Measurements from ENCODE around the gene ELP4.
A peak's percentile ranks its signal among the peaks of the same experiment; 100 is the strongest.
"Not testable (repeated sequence)": the region's sequence is repeated elsewhere in the genome, so short reads cannot be mapped to it uniquely, and the experiment has no call there.

The ELP4 gene

DNA sequence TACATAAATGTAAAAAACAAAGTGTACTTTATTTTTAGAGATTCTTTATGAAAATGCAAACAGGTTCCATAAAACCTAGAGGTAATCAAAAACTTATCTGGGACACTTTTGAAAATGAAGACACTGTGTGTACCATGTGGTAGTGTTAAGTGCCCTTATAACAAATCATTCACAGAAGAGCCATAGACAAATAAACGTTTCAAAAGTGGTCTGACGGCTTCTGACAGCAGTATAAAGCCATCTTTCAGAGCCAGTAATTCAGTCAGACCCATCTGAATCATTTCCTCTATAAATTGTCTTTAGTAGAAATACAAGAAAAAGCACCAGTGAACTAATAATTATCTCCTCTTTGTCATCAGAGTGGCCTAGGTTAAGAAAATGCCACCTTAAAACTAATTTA, 201.6 kb downstream of the ELP4 start:
- no peak for DNase-seq (ENCODE audit: low spot score)

GRCh38 chr11:31712851-31713250, 203.3 kb downstream of the ELP4 start:
- DNase-seq (ENCODE audit: low spot score): no peak

GRCh38 chr11:31714840-31715239, 205.3 kb downstream of the ELP4 start:
- no peak for DNase-seq (ENCODE audit: low spot score)

GRCh38 chr11:31720225-31720624, 210.7 kb downstream of the ELP4 start:
- DNase-seq (ENCODE audit: low spot score): no peak

GRCh38 chr11:31720671-31721365, 211.3 kb downstream of the ELP4 start:
- no peak for DNase-seq (ENCODE audit: low spot score)

GRCh38 chr11:31722754-31723153, 213.2 kb downstream of the ELP4 start:
- DNase-seq (ENCODE audit: low spot score): no peak

DNA sequence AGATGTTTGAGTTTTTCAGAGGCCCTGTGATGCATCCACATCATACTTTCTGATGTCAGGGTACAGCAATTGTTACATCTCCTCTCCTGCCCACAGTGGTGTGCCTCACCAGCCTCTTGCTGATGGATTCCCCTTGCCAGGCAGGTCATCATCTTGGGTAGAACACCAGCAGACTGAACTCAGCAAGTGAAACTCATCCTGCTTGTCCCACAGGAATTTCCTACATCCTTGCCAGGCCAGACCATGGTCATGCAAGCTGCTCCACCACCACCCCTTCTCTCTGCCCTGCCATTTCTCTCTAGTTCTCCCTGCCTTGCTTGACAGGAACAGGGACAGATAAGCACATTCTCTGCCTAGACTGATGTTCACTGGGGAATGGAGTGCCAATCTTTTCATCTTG, 215.6 kb downstream of the ELP4 start:
- peak; percentile 49 for DNase-seq (ENCODE audit: low spot score)

DNA sequence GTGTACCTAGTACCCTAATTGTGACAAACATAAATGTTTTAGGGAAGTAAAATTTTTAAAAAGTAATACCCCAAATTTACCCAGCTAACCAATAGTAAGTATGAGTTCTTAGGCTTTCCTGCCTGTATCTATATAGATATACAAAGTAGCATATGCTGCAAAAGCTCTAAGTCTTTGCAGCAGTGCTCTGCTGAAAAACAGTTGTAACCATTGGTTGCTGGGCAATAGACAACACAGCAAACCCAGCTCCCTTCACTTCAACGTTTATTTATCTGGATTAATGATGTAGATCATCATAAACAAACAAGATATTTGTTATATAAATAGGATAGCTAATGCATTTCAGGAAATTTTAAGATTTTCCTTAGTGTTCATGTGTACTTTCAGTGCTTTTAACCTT, 218.9 kb downstream of the ELP4 start:
- no peak for DNase-seq (ENCODE audit: low spot score)

- no peak for DNase-seq (ENCODE audit: low spot score)
These were observed 230.6 kb downstream of the ELP4 start for GRCh38 chr11:31740131-31740530.

GRCh38 chr11:31740731-31741368, 231.3 kb downstream of the ELP4 start:
- not testable (repeated sequence) for DNase-seq (ENCODE audit: low spot score)

DNA sequence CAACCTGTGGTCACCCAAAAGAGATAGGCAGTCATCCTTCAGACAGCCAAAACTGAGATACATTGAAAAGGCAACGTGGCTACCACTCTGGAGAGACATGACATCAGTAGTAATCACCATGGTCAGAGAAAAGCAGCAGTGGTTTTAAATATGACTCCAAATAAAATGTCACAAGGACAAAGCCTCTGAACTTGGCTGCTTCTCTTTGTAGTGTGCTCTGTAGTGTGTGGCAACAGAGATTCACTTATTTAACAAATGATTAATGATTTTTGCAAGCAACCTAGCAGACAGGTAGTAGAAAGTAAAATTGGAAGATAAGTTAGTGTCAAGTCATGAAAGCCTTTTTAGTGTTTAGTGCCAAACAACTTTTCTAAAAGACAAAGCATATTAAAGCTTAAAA, 238.0 kb downstream of the ELP4 start:
- no peak for DNase-seq (ENCODE audit: low spot score)

- DNase-seq (ENCODE audit: low spot score): no peak
These were observed 247.8 kb downstream of the ELP4 start for GRCh38 chr11:31757260-31757835.

DNA sequence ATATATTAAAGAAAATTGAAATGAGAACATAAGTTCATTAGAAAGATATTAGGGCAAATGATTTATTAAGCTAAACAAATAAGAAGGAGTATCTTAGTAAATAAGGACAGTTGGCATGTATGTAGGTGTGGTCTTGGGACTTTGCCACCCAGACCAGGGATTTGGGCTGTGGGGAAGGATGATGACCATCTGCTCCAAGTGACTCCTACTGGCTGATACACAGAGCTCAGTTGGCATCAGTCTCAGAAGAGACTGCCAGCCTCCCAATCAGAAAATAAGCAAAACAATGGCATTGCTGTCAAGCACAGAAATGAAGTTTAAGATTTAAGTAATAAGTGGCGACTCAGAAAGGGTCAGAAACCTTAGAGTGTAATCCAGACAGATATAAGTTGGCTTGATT, 252.1 kb downstream of the ELP4 start:
- DNase-seq (ENCODE audit: low spot score): no peak

DNA sequence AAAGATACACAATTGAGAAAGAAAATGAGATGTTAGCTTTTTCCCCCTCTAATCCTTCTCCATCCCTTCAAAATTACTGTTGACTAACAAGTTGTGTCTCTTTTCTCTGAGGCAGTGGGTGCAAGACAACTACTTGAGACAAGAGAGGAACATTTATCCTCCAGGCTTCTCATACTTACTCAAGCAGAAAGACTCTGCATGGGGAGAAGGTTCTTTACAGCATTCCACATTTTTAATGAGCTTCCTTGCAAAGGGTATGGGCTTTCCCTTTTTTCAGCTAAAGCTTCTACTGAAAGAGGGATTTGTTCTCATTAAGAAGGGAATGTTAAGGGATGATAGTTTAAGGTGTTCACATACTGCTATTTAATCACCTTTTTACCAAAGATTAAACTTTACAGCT, 253.7 kb downstream of the ELP4 start:
- no peak for DNase-seq (ENCODE audit: low spot score)

DNA sequence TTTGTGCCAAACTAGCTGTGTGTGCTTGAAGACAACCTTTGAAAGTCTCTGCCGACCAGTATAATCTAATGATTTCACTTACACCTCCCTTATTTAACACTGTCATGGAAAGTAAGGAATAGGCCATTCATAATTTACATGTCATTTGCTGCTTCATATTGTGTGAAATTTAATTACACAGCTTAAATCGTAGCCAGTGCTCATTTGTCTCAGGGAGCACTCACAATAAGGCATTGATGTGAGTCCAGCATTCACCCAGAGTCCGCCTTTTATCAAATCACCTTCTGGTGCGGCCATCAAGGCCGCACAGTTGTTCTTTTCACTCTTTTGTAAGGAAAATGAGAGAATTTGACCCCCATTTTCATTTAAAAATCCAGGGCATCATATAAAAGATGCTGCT, 254.7 kb downstream of the ELP4 start:
- DNase-seq (ENCODE audit: low spot score): no peak

- no peak for DNase-seq (ENCODE audit: low spot score)
These were observed 255.2 kb downstream of the ELP4 start for GRCh38 chr11:31764766-31765165.

- DNase-seq (ENCODE audit: low spot score): no peak
These were observed 257.5 kb downstream of the ELP4 start for GRCh38 chr11:31767066-31767465.

DNA sequence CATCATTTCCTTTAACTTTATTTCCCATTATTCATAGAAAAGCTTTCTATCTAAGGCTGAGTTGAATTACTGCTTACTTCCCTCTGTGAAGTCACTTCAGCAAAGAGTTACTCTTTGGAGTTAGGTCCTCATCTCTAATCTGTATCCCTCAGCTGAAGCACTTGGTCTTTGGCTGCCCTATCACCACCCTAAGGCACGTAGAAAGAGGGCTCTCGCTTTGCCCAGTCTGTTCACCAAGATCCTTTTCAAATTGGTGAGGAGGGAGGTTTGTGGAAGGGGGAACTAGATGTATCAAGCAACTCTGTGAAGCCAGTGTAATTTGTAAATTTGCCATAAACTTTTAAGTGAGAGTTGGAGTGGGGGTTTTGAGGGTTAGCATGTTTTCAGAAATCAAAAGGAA, 258.1 kb downstream of the ELP4 start:
- DNase-seq (ENCODE audit: low spot score): no peak

DNA sequence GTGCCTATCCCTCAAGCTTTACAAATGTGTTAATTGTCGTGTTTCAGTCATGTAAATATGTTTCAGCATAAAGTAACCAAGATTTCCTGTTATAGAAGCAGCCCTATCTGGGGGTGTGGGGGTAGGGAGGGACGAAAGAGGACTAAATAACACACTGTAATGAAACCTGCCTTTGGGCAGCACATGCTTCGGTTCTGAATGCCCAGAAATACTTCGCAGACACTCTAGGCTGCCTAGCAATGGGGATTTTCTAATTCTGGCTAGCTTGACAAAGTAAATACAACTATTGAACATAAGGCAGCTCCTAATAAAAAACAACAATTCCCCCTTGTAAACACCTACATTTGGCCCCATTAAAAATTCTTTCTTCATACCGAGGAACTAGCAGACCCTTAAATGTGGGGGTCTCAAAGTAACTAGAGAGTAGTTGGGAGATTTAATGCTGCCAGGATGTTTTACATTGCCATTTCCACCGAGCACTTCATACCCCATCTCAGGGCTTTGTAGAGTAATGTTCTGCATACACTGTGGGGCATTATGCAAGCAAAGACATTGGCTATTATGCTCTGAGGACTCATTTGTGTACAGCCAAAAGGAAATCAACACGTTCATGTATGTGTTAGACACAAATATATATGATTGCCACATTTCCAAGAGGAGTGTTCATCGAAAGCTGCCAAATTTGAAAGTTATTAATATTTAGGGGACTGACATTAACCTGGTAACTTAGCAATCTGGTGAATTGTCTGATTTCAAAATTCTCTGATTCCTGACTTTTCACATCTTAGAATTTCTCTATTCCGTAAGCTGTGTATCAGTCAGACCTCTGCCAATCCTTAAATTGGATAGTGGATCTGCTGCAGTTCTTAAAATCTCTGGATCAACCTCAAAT, 259.4 kb downstream of the ELP4 start:
- DNase-seq (ENCODE audit: low spot score): no peak

DNA sequence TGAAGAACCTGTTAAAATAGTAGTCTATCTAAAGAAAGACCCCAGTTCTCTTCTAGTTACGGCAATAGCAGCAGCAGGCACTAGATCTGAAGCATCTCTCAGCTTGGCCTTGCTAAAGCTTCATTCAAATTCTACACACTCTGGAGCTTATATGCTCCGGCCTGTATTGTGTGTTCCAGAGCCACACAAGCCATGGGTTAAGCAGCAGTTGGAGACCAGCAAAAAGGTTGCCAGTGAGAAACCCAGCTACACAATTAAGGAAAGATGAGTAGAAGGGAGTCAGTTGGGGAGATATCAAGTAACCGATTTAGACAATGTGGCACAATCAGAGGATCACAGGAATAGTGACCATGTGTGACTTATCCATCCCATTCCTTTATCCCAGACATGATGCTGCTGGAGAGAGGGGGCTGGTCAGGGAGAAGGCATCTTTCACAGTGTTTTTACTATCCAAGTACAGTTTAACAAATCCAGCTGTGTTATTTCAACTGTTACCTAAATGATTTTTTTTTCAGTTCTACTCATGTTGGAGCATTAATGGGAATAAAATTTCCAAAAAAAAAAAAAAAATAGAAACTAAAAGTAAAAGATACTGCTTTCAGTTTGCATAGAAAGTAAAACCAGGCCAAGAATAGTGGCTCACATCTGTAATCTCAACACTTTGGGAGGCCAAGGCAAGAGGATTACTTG, 260.6 kb downstream of the ELP4 start:
- DNase-seq (ENCODE audit: low spot score): no peak

- no peak for DNase-seq (ENCODE audit: low spot score)
These were observed 262.8 kb downstream of the ELP4 start for GRCh38 chr11:31772412-31772811.

DNA sequence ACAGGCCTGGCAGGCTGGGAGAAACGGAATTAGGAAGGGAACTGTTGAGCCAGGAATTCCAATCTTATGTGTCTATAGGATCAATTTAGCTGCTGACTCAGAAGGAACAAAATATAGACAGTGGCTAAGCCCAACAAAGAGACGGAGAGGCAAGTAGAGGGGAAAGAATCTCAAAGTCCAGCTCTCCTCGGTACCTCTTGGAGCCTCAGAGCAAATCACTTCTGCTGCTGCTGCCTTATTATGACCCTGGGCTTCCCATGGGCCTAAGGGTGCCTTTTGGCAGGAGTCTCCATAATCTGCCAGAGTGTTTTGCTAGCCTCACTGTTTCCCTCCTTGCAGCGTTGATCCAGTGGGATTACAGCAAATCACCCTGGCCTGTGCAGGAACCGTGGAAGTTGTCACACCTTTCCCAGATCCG, 269.8 kb downstream of the ELP4 start:
- DNase-seq (ENCODE audit: low spot score): peak; percentile 71
